HG02798 (cell line): ENCODE results near the gene DDI2.
A peak's percentile ranks its signal among the peaks of the same experiment; 100 is the strongest.
"Not testable (repeated sequence)": the region's sequence is repeated elsewhere in the genome, so short reads cannot be mapped to it uniquely, and the experiment has no call there.

ENCODE experiments used
- ATAC-seq: cut with Tn5 transposase; IDR thresholded peaks from one replicate; pipeline ENCODE4 v1.9.1; 2021; ENCODE audit warnings: mild to moderate bottlenecking; ENCODE audit not compliant: unreplicated experiment, poor library complexity

Gene DDI2

GRCh38 chr1:15604400-15604799, 12.9 kb upstream of the DDI2 start:
- not testable (repeated sequence) for ATAC-seq

- ATAC-seq = no peak
Observed at GRCh38 chr1:15605398-15606383, 11.6 kb upstream of the DDI2 start.

GRCh38 chr1:15609631-15610030, 7.6 kb upstream of the DDI2 start:
- ATAC-seq = no peak

GRCh38 chr1:15610167-15610566, 7.1 kb upstream of the DDI2 start:
- ATAC-seq = no peak

- ATAC-seq = no peak
Observed at GRCh38 chr1:15616373-15617172, 685 bp upstream of the DDI2 start.

GRCh38 chr1:15618077-15618654, 908 bp downstream of the DDI2 start:
- ATAC-seq = peak; percentile 24

- ATAC-seq = no peak
Observed at GRCh38 chr1:15618655-15619525, 1.6 kb downstream of the DDI2 start.

GRCh38 chr1:15620155-15620545, 2.9 kb downstream of the DDI2 start:
- ATAC-seq = no peak

- ATAC-seq = no peak
Observed at GRCh38 chr1:15620902-15621682, 3.8 kb downstream of the DDI2 start.

- ATAC-seq = no peak
Observed at GRCh38 chr1:15621975-15622374, 4.7 kb downstream of the DDI2 start.

GRCh38 chr1:15622712-15623373, 5.6 kb downstream of the DDI2 start:
- no peak for ATAC-seq

GRCh38 chr1:15623435-15623834, 6.2 kb downstream of the DDI2 start:
- ATAC-seq = no peak

- no peak for ATAC-seq
Observed at GRCh38 chr1:15624133-15624714, 7.0 kb downstream of the DDI2 start.

GRCh38 chr1:15625056-15625917, 8.0 kb downstream of the DDI2 start:
- no peak for ATAC-seq

- ATAC-seq = no peak
Observed at GRCh38 chr1:15626269-15626950, 9.2 kb downstream of the DDI2 start.

- ATAC-seq = peak; percentile 88
Observed at GRCh38 chr1:15627343-15627988, 10.2 kb downstream of the DDI2 start.
